Measurements from ENCODE around the gene COL15A1.

DNA sequence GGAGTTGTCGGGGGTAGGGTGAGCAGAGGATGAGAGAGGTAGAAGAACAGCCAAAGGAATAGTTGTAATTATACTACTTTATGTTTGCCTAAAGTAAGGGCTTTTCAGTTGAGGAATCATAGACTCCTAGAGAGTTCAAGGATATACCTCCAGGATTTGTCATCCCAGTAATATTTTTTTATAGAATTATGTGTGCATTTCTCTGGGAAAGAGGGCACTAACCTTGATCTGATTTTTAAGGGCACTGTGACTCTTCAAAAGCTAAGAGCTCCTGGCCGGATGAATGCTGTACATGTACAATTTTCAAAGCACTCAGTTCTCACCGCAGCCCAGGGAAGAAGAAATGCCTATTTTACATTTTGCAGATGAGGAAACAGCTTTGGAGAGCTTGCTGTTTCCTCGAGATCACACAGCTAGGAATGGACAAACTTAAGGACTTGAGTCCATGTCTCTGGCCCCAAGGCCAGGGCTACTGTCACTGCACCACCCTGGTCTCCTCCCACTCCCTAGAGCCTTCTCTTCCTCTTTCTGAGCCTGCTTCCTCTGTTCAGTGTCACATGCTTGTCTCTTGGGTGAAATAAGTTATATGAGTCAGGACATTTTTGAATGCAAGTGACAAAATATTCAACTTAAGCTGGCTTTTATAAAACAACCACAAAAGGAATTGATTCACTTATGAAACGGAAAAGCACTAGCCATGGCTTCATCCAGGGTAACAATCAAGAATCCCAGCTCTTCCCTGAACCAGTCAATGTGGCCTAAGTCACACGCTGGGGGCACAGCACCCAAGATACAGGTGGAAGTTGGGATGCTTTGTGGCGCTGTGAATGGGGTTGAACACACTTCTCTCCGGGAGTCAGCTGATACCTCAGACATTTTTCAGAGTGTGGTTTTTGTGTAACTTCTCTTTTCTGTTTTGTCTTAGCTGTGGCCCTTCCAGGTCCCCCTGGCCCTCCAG is 115.5 kb downstream of the COL15A1 start:
- TF ChIP-seq POLR2A (IDR thresholded peaks at IDR 0.05) (no peak), CTCF (IDR thresholded peaks at IDR 0.05 in 8 of 11, conservative IDR thresholded peaks at IDR 0.05 in 3 of 11) (peak in 1 of 11 experiments; percentile 17)

Data from spleen (tissue), 7 donors.